Measurements from ENCODE around the gene APOL1. TPM values are rescaled to one million over a fixed set of nuclear protein-coding genes. Genes with fewer than 3 reads are reported as not detected.
"Not testable (repeated sequence)": the region's sequence is repeated elsewhere in the genome, so short reads cannot be mapped to it uniquely, and the experiment has no call there.

Gene APOL1
- total RNA-seq, 1 experiment from 2014 or later: 2.4 TPM

DNA sequence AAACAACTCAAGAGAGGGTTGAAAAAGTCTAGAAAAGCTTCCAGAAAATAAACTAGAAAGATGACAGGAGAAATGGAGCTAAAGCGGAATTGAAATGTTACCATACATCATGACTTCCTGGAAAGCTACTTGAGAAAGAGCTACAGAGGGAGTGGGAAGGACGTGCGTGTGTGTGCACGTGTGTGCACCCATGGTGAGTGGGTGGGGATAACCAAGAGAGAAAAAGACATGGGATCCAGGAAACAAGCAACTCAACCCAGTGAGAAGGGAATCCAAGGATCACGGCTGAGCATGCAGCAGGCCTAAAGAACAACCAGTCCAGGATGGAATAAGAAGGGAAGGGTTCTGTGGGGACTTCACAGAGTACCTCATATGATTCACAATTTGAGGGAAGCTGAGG lies 21.6 kb downstream of the APOL1 start:
- Histone ChIP-seq H3K36me3 (peaks cover 8% of the 10 kb centered on the region), H3K27me3 (no peaks in the 10 kb centered on the region), H3K9me3 (no peaks in the 10 kb centered on the region), H3K4me3 (no peak overlapping the region)
- DNase-seq: no peak

DNA sequence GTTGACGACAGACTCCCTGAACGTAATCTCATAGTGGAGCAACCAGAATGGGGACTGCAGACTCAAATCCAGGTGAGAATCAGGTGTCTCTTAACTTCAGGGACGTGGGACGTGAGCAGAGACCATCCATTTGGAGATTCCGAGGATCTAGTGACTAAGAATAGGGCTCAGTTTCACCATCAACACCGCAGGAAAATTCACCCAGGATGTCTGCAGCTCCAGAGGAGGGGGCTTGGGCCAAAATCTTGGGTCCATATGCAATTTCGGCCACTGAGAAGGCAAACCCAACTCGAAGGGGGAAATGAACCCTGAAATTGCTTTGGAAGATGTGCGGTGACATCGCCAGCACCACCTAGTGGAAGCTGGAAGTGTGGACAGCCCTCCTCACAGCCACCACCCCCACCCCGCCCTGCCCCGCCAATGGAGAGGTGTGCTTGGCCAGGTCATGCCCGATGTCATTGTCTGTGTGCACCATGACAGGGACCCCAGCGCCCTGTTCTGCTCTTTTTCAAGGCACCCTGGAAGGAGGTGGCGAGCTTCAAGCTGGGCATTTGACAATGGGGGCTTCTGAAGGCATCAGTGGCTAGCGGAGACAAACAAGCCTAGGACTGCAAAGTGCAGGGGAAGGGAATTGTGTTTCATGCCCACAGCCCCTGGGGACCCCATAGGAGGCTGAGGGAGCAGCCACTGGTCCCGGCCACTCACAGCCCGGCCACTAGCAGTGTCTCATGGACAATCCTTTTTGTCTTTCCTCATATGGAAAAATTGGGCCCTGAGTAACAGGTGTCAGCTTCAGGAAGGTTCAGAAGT lies 24.8 kb downstream of the APOL1 start:
- Histone ChIP-seq H3K4me3 (no peak overlapping the region), H3K27me3 (no peaks in the 10 kb centered on the region), H3K36me3 (peaks cover 38% of the 10 kb centered on the region), H3K9me3 (no peaks in the 10 kb centered on the region)
- DNase-seq: peak; percentile 37

DNA sequence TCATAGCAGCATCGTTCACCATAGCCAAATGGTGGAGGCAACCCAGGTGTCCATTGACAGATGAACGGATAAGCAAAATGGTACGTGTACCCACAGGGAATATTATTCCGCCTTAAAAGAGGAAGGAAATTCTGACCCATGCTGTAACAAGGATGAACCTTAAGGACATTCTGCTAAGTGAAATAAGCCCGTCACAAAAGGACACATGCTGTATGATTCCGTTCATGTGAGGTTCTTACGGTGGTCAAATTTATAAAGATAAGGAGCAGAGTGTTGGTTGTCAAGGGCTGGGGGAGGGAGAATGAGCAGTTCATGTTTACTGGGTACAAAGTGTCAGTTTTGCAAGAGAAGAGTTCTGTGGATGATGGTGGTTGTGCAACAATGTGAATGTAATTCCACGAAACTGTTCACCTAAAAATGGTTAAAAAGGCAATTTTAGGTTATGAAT lies 26.3 kb downstream of the APOL1 start:
- no peak for DNase-seq
- Histone ChIP-seq H3K4me3 (no peak overlapping the region), H3K27me3 (no peaks in the 10 kb centered on the region), H3K36me3 (peaks cover 51% of the 10 kb centered on the region), H3K9me3 (no peaks in the 10 kb centered on the region)

GRCh38 chr22:36280379-36280778 lies 27.4 kb downstream of the APOL1 start:
- Histone ChIP-seq H3K27me3 (no peaks in the 10 kb centered on the region), H3K36me3 (peaks cover 62% of the 10 kb centered on the region), H3K9me3 (no peaks in the 10 kb centered on the region), H3K4me3 (no peak overlapping the region)
- DNase-seq: no peak

- Histone ChIP-seq H3K9me3 (no peaks in the 10 kb centered on the region), H3K36me3 (peaks cover 77% of the 10 kb centered on the region), H3K27me3 (no peaks in the 10 kb centered on the region), H3K4me3 (no peak overlapping the region)
- no peak for DNase-seq
Observed at GRCh38 chr22:36281781-36282327, 28.9 kb downstream of the APOL1 start.

- no peaks in the 10 kb centered on the region for H3K27me3 ChIP-seq
- no peaks in the 10 kb centered on the region for H3K9me3 ChIP-seq
- DNase-seq: no peak
- H3K4me3 ChIP-seq: no peak overlapping the region
- H3K36me3 ChIP-seq: peaks cover 81% of the 10 kb centered on the region
Observed at GRCh38 chr22:36282328-36282831, 29.4 kb downstream of the APOL1 start.

DNA sequence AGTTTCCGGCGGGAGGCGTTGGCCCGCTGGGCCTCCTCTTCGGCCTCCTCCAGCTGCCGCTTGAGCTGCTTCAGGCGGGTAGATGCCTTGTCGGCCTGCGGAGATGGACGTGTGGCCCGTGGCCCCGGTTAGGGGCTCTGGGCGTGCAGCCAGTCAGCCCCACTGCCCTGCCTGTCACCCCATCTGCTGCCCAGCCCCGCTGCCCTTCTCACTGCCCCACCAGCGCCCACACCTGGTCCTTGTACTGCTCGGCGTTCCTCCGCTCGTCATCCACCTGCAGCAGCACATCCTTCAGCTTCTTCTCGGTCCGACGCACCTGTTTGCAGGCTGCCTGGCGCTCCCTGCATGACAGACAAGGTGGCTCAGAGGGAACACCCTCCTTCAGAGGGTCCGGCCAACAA lies 31.2 kb downstream of the APOL1 start:
- H3K36me3 ChIP-seq: peaks cover 94% of the 10 kb centered on the region
- no peak for DNase-seq

GRCh38 chr22:36285017-36285416 lies 32.1 kb downstream of the APOL1 start:
- DNase-seq: no peak
- Histone ChIP-seq H3K9me3 (no peaks in the 10 kb centered on the region), H3K36me3 (peaks cover 94% of the 10 kb centered on the region), H3K27me3 (no peaks in the 10 kb centered on the region), H3K4me3 (no peak overlapping the region)

More for the DNA sequence above, 31.2 kb downstream of the APOL1 start:
- Histone ChIP-seq H3K4me3 (no peak overlapping the region), H3K9me3 (no peaks in the 10 kb centered on the region), H3K27me3 (no peaks in the 10 kb centered on the region)

- Histone ChIP-seq H3K27me3 (no peaks in the 10 kb centered on the region), H3K4me3 (no peak overlapping the region), H3K36me3 (peaks cover 90% of the 10 kb centered on the region), H3K9me3 (no peaks in the 10 kb centered on the region)
- DNase-seq: no peak
Observed at GRCh38 chr22:36285545-36285944, 32.6 kb downstream of the APOL1 start.

- Histone ChIP-seq H3K36me3 (peaks cover 85% of the 10 kb centered on the region), H3K27me3 (no peaks in the 10 kb centered on the region), H3K9me3 (no peaks in the 10 kb centered on the region), H3K4me3 (no peak overlapping the region)
- peak; percentile 70 for DNase-seq
Observed at GRCh38 chr22:36286096-36286957, 33.4 kb downstream of the APOL1 start.

DNA sequence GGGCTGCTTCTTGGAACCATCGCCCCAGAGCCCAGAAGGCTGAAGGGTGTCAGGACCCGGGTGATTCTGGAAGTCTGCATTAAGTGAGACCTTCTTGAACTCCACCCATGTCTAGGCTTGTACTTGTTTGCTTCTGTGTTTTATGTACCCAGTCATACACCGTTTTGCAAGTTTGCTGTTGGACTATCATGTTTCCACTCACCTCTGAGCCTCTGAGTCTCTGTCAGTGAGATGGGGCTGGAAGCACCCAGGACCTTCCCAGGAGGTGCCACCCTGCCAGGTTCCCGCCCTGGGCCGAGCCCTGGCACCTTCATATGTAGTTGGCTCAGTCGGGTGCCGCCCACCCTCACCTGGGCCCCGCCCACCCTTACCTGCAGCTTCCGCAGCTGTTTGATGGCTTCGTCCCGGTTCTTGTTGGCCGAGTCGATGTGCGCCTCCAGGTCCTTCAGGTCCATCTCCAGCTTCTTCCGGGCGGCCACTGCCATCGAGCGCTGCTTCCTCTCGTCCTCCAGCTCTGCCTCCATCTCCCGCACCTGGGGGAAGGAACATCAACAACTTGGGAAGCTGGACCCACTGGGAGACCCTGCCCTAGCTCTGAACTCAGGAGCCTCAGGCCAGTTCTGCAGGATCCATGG lies 35.1 kb downstream of the APOL1 start:
- Histone ChIP-seq H3K4me3 (no peak overlapping the region), H3K36me3 (peaks cover 83% of the 10 kb centered on the region), H3K27me3 (no peaks in the 10 kb centered on the region), H3K9me3 (no peaks in the 10 kb centered on the region)
- no peak for DNase-seq

- H3K9me3 ChIP-seq: no peaks in the 10 kb centered on the region
- no peak for DNase-seq
- peaks cover 85% of the 10 kb centered on the region for H3K36me3 ChIP-seq
- no peak overlapping the region for H3K4me3 ChIP-seq
- H3K27me3 ChIP-seq: no peaks in the 10 kb centered on the region
Observed at GRCh38 chr22:36288571-36289405, 35.9 kb downstream of the APOL1 start.

- DNase-seq: no peak
- Histone ChIP-seq H3K36me3 (peaks cover 85% of the 10 kb centered on the region), H3K9me3 (no peaks in the 10 kb centered on the region), H3K27me3 (no peaks in the 10 kb centered on the region), H3K4me3 (no peak overlapping the region)
Observed at GRCh38 chr22:36289406-36289870, 36.5 kb downstream of the APOL1 start.

DNA sequence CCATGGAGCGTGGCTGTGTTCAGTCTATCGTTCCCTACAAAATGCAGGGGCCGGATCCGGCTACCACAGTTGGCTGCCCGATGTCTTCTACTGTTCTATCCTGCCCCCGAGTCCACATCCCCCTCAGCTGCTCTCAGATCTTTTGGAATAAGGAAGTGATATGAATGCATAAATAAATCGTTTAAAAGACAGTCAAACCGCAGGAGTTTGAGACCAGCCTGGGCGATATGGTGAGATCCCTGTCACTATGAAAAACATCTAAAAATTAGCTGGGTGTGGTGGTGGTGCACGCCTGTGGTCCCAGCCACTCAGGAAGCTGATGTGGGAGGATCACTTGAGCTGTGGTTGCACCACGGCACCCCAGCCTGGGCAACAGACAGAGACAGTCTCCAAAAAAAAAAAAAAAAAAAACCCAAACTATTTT lies 37.0 kb downstream of the APOL1 start:
- H3K4me3 ChIP-seq, H3K9me3 ChIP-seq, H3K27me3 ChIP-seq, DNase-seq: not testable (repeated sequence)
- peaks cover 85% of the 10 kb centered on the region for H3K36me3 ChIP-seq

- H3K4me3 ChIP-seq, H3K9me3 ChIP-seq, H3K27me3 ChIP-seq, DNase-seq: not testable (repeated sequence)
- peaks cover 85% of the 10 kb centered on the region for H3K36me3 ChIP-seq
Observed at GRCh38 chr22:36290391-36291075, 37.6 kb downstream of the APOL1 start.
